Stimulated activated CD8-positive, alpha-beta memory T cell treated with anti-CD3 and anti-CD28 coated beads, Interleukin-2, amount 100 ng/mL, for 48 hours (primary cell): Measurements from ENCODE around the gene DNHD1.

Experiments
- DNase-seq, 2 donors: peaks; one replicate each; pipeline ENCODE4 v3.0.0-alpha.2; 2020; ENCODE audit warnings: low read depth in 2 of 2

DNHD1 gene

GRCh38 chr11:6531267-6531752, 34.2 kb downstream of the DNHD1 start:
- DNase-seq: no peak

DNA sequence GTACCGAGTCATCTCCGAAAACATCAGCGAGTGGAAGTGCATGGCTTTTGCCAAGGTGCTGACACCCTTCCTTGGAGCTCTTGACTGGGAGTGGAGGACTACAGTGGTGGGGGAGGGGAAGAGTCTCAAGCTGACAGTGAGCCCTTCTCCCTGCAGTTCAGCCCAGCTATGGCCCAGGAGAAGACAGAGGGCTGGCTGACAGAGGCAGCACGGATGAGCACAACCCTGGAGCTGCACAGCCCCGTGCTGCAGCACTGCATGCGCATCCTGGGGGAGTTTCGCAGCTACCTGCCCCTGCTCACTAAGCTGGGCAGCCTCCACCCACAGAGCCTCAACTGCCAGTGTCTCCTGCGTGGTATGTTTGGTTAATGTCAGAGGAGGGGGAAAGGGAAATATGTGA, 41.4 kb downstream of the DNHD1 start:
- DNase-seq: no peak

DNA sequence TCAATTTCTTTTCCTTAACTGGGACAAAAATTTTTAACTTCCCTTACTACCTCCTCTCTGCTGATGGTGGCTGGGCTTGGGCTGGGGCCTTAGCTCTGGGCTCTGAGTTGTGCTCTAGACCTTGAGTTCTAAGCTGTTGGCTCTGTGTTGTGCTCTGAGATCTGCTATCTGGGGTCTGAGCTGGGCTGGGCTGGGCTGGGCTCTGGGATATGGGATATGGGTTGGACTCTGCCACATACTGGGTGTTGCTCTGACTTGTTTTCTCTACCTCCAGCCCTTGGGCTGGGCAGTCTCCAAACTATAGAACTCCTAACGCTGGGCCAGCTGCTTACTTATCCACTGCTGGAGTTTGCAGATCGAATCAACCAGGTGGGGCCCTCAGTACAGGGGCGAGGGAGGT, 41.9 kb downstream of the DNHD1 start:
- no peak for DNase-seq

DNA sequence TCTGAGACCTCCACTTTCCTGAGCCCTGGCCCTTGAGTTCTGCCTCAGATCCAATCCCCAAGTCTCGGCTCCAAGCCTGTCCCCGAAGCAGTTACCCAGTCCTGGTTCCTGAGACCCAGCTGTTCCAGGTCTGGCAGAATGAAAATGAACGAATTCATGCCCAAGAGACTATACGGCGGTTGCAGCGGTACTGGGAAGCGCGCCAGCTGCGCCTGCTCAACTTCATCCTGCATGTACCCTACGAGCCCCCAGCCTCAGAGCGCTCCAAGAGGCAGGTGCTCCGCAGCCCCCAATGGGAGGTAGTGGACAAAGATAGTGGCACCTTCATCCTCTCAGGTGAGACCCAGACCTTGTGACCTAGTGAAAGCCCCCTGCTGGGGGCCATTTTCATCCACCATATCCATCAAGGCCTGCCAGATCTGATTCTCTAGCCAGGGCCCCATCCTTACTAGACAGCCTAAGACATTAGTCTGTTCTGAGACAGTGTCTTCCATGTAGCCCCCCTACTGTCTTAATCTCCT, 42.7 kb downstream of the DNHD1 start:
- DNase-seq: no peak

DNA sequence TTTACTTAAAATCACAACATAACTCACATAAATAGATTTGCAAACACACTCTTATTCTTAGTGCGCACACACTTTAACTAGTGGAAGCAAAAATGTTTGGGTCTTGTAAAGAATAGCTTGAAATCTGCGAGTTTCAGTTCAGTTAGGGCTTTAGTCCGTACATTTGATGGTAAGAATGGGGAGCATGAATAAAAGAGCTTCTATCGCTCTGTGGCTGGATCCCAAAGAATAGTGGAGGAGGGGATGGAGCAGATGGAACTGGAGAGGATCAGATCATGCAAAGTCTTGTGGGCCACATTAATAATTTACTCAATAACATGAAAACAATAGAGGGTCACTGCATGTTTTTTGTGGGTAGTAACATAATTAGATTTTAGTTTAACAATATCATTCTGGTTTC, 44.3 kb downstream of the DNHD1 start:
- no peak for DNase-seq

GRCh38 chr11:6542727-6543126, 45.6 kb downstream of the DNHD1 start:
- no peak for DNase-seq

- DNase-seq: no peak
Observed at GRCh38 chr11:6544921-6545850, 48.1 kb downstream of the DNHD1 start.

- no peak for DNase-seq
Observed at GRCh38 chr11:6545917-6546605, 49.0 kb downstream of the DNHD1 start.

DNA sequence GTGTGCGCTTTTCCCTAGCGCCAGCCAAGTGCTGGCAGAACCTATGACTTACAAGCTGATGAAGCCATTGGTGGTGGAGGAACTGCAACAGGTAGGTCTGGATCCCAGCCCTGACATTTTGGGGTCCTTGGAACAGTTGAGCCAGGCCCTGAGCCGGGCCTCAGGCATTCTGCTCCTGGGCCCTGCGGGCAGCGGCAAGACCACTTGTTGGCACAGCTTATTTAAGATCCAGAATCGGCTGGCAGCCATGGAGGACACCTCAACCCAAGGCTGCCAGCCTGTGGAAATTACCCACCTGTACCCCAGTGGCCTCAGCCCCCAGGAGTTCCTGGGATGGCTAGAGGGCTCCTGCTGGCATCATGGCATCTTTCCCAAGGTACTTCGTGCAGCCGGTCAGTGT, 49.7 kb downstream of the DNHD1 start:
- DNase-seq: no peak

- DNase-seq: no peak
Observed at GRCh38 chr11:6547177-6547576, 50.1 kb downstream of the DNHD1 start.

GRCh38 chr11:6548121-6548520, 51.0 kb downstream of the DNHD1 start:
- DNase-seq: no peak

DNA sequence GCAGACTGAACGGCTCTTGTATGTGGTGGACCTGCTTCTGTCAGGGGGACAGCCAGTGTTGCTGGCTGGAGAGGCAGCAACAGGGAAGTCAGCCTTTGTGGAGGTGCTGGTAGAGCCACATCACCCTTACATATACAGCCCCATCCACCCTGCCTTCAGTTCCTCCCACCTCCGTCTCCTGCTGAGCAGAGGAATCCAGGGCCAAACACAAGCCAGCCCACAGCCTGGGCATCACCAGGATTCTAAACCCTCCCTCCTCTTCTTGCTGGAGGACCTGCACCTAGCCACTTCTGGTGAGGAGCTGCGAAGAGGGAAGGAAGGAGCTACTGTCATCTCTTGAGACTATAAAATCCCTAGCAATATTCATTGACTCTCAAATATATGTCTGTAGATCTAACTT, 51.6 kb downstream of the DNHD1 start:
- DNase-seq: no peak

GRCh38 chr11:6553634-6554033, 56.6 kb downstream of the DNHD1 start:
- DNase-seq: no peak

- DNase-seq: no peak
Observed at GRCh38 chr11:6554828-6555706, 58.0 kb downstream of the DNHD1 start.

DNA sequence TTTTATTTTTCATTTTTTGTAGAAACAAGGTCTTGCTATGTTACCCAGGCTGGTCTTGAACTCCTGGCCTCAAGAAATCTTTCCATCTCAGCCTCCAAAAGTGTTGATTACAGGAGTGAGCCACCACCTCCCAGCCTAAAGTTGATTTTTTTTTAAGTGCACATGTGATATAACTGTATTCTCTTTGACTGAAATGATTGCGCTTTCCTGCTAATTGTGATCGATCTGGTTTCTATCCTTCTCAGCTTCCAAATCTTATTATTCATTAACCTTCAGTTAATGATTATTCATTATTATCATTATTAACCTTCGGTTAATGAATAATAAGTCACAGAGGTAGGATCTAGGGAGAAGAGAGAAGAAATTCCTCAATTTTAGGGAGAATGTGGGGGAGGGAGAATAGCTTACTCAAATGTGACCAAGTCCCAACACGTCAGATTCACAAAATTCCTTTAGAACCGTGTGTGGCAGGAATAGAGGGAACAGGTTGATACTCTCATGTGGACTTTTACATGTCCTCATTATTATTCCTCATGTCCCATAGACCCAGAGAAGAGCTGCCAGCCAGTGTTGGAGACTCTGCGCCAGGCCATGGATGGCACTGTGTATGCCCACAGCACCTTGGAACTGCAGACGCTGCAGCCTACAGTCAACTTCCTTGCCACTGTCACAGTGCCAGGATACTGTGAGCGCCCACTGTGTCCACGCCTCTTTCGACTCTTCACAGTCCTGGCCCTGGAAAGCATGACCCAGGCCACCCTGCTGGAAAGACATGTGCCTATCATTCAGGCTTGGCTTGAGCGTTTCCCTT, 59.3 kb downstream of the DNHD1 start:
- DNase-seq: no peak

GRCh38 chr11:6557063-6557462, 60.0 kb downstream of the DNHD1 start:
- DNase-seq: no peak

- no peak for DNase-seq
Observed at GRCh38 chr11:6557761-6558674, 60.9 kb downstream of the DNHD1 start.

DNA sequence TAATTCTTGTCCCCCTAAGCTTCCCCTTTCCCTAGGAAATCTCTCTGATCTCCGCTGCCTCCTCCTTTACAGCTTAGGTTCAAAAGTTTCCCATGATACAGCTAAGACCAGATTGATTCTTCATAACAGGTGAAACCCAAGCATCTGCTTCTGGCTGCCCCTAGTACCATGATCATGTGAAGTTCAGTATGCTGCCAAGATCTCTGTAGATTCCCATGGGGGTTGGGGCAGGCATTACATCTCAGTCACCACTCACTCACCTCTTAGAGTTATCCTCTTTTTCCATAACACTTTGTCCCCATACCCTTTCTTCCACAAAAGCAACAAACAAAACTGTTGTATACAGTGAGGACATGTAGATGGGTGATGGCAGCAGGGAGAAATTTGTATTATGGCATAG, 62.3 kb downstream of the DNHD1 start:
- DNase-seq: no peak

DNA sequence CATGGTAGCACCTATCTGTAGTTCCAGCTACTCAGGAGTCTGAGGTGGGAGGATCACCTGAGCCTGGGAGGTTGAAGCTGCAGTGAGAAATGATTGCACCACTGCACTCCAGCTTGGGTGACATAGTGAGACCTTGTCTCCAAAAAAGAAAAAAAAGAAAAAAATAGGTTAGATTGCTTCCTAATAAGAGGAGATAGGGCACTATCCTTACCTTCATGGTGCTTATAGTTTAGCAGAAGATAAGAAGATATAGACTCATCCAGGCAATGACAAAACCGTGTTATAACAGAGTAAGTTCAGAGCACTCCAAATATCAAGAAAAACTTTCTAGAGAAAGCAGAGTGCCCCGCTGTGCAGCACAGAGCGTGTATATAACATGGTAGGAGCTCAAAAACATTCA, 64.2 kb downstream of the DNHD1 start:
- DNase-seq: no peak

DNA sequence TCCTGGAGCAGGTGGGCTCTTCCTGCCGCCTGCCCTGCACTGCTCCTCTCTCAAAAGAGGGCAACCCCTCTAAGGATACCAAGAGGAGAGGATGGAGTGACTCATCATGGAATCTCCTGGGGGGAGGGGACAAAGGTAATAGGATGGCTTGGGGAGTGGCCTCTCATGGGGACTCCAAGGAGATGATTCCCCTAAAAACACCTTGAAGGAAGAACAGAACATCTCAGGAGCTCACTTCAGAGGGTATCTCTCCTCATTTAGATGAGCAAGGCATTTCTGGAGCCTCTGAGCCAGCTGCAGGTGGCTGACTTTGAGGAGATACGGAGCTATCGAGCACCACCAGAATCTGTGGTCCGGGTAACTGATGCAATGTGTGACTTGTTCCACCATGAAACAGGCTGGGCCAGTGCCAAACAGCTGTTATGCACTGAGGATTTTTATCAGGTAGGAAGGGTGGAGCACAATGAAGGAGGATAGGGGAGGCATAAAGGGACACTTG, 66.1 kb downstream of the DNHD1 start:
- DNase-seq: no peak
